HCT116 (cell line): ENCODE measurements around the gene PSMC6. TPM values are rescaled to one million over a fixed set of nuclear protein-coding genes. Genes with fewer than 3 reads are reported as not detected.
A peak's percentile ranks its signal among the peaks of the same experiment; 100 is the strongest.

Experiments used
- ATAC-seq: fragments of 200-7000 bp; cut with Tn5 transposase; 2 replicates; pipeline ENCODE4 v1.9.1; 2020; ENCODE audit warnings: mild to moderate bottlenecking, moderate library complexity
- BruUV-seq: library from RNA; stranded (reverse); fragments of 400-500 nt; replicated peaks from 2 replicates; lab custom pipeline; 2021; lab: Mats Ljungman, UMichigan
- CTCF ChIA-PET: fragments of 300-600 bp; sonication (Branson Sonifier 250); formaldehyde crosslinking; loops from one replicate; lab custom pipeline; 2021; ENCODE audit warnings: antibody characterized with exemption; lab: Charles Lee
- POLR2A ChIA-PET: fragments of 300-600, 350-600 bp; sonication (Branson Sonifier 250); formaldehyde crosslinking; loops from one replicate; lab custom pipeline; 2021; ENCODE audit warnings: antibody characterized with exemption; lab: Charles Lee
- RAD21 ChIA-PET, 2 experiments: fragments of 300-600 bp; sonication (Branson Sonifier 250); formaldehyde crosslinking; loops; one replicate each; lab custom pipeline; 2023; ENCODE audit warnings: low total read pairs in 2 of 2; ENCODE audit not compliant: uncharacterized antibody in 2 of 2, unreplicated experiment in 2 of 2, low non-redundant PET in 1 of 2; lab: Charles Lee
- DNase-seq: peaks from one replicate; pipeline ENCODE4 v3.0.0-alpha.2; 2010; ENCODE audit warnings: low read depth, low spot score
- H2AFZ ChIP-seq: fragments of 200-600 bp; shearing (Covaris generic), sonication (generic); 2 replicates; pipeline ENCODE4 v1.6.1; 2017; ENCODE audit warnings: low read depth, mixed run types, mixed read lengths, antibody characterized with exemption, low read length; ENCODE audit not compliant: poor library complexity, severe bottlenecking
- H3K27ac ChIP-seq: 2 replicates; pipeline ENCODE4 v1.5.1; 2012; ENCODE audit warnings: low read depth, low read length
- H3K27me3 ChIP-seq: fragments of 200-600 bp; sonication (generic); 2 replicates; pipeline ENCODE4 v1.6.1; 2016; ENCODE audit warnings: mixed run types, low read length, mixed read lengths; ENCODE audit not compliant: insufficient read depth
- H3K36me3 ChIP-seq, 2 experiments: fragments of 200-500 bp in 1 of 2; fragments of 200-600 bp in 1 of 2; sonication (Bioruptor generic) in 1 of 2; sonication (generic) in 1 of 2; 2 replicates each; pipeline versions ENCODE4 v1.5.1 to v1.6.1; 2014 to 2016; ENCODE audit warnings: low read length in 2 of 2, inconsistent platforms in 1 of 2, mixed read lengths in 1 of 2, mixed run types in 1 of 2; ENCODE audit not compliant: insufficient read depth in 2 of 2, control insufficient read depth in 1 of 2
- H3K4me1 ChIP-seq, 2 experiments: fragments of 200-600 bp in 1 of 2; sonication (generic) in 1 of 2; 2 replicates each; pipeline versions ENCODE4 v1.5.1 to v1.6.1; 2012 to 2017; ENCODE audit warnings: low read length in 2 of 2, inconsistent platforms in 1 of 2, mild to moderate bottlenecking in 1 of 2, mixed read lengths in 1 of 2, mixed run types in 1 of 2, moderate library complexity in 1 of 2; ENCODE audit not compliant: insufficient read depth in 2 of 2, control insufficient read depth in 1 of 2
- H3K4me2 ChIP-seq: fragments of 200-600 bp; sonication (generic); 2 replicates; pipeline ENCODE4 v1.6.1; 2017; ENCODE audit warnings: mixed run types, low read length, mixed read lengths
- H3K4me3 ChIP-seq, 2 experiments: fragments of 200-600 bp in 1 of 2; sonication (generic) in 1 of 2; replicated peaks in 1 of 2; 2 replicates each; pipeline ENCODE4 v1.5.1; 2011 to 2016; ENCODE audit warnings: low read length in 2 of 2, control low read depth in 1 of 2, low read depth in 1 of 2, mild to moderate bottlenecking in 1 of 2, mixed read lengths in 1 of 2, mixed run types in 1 of 2
- H3K79me2 ChIP-seq: fragments of 200-600 bp; sonication (generic); 2 replicates; pipeline ENCODE4 v1.6.1; 2017; ENCODE audit warnings: mild to moderate bottlenecking, mixed run types, low read length, moderate library complexity, mixed read lengths; ENCODE audit not compliant: insufficient read depth
- H3K9ac ChIP-seq: fragments of 200-600 bp; sonication (generic); 2 replicates; pipeline ENCODE4 v1.6.1; 2016; ENCODE audit warnings: low read length, mixed read lengths
- H3K9me2 ChIP-seq: fragments of 200-600 bp; sonication (generic), shearing (Covaris generic); 2 replicates; pipeline ENCODE4 v1.6.1; 2017; ENCODE audit warnings: mixed run types, mild to moderate bottlenecking, moderate library complexity; ENCODE audit not compliant: insufficient read depth
- H3K9me3 ChIP-seq, 2 experiments: fragments of 200-500 bp in 1 of 2; fragments of 200-600 bp in 1 of 2; sonication (Bioruptor generic) in 1 of 2; sonication (generic) in 1 of 2; 2 replicates each; pipeline ENCODE4 v1.6.1; 2014 to 2017; ENCODE audit warnings: low read length in 2 of 2, mixed read lengths in 2 of 2, inconsistent platforms in 1 of 2, low read depth in 1 of 2, mild to moderate bottlenecking in 1 of 2, mixed run types in 1 of 2, moderate library complexity in 1 of 2; ENCODE audit not compliant: control insufficient read depth in 1 of 2, insufficient read depth in 1 of 2
- H4K20me1 ChIP-seq: fragments of 200-600 bp; sonication (generic), shearing (Covaris generic); 2 replicates; pipeline ENCODE4 v1.6.1; 2017; ENCODE audit warnings: mixed run types, mild to moderate bottlenecking, moderate library complexity; ENCODE audit not compliant: insufficient read depth
- EGR1 ChIP-seq: IDR thresholded peaks from 2 replicates; pipeline ENCODE4 v1.6.1; 2012; ENCODE audit warnings: low read depth
- EZH2 ChIP-seq: fragments of 200-600 bp; sonication (generic); IDR thresholded peaks from 2 replicates; pipeline ENCODE4 v1.6.1; 2017; ENCODE audit warnings: antibody characterized with exemption, mixed run types
- EZH2phosphoT487 ChIP-seq: fragments of 200-600 bp; IDR thresholded peaks from 2 replicates; pipeline ENCODE4 v1.6.1; 2018; ENCODE audit warnings: antibody characterized with exemption, borderline replicate concordance
- FOSL1 ChIP-seq: IDR thresholded peaks from 2 replicates; pipeline ENCODE4 v1.6.1; 2012; ENCODE audit warnings: low read depth
- JUND ChIP-seq: IDR thresholded peaks from 2 replicates; pipeline ENCODE4 v1.6.1; 2012
- POLR2A ChIP-seq: IDR thresholded peaks from 2 replicates; pipeline ENCODE4 v1.7.0; 2011; ENCODE audit warnings: borderline replicate concordance; ENCODE audit not compliant: insufficient read depth, insufficient read length; ENCODE audit errors: extremely low read depth
- RAD21 ChIP-seq: IDR thresholded peaks from 2 replicates; pipeline ENCODE4 v1.6.1; 2012; ENCODE audit warnings: low read depth, mild to moderate bottlenecking
- SIN3A ChIP-seq: IDR thresholded peaks from 2 replicates; pipeline ENCODE4 v1.6.1; 2012; ENCODE audit warnings: low read depth
- TCF7L2 ChIP-seq: IDR thresholded peaks from 2 replicates; pipeline ENCODE4 v1.7.0; 2011; ENCODE audit warnings: borderline replicate concordance, inconsistent platforms; ENCODE audit not compliant: insufficient read depth, insufficient read length; ENCODE audit errors: extremely low read depth
- YY1 ChIP-seq: IDR thresholded peaks from 2 replicates; pipeline ENCODE4 v1.6.1; 2011; ENCODE audit warnings: low read length, low read depth, moderate library complexity, mild to moderate bottlenecking; ENCODE audit not compliant: insufficient replicate concordance; ENCODE audit errors: extremely low read depth
- intact Hi-C: fragments of 100-400 bp; cut with micrococcal nuclease; formaldehyde crosslinking; loops from 2 replicates; pipeline ENCODE4 v1.10.0; 2022
- total RNA-seq: library from RNA; stranded (reverse); gene quantifications from one replicate; pipeline ENCODE4 v1.2.1, GENCODE V29; 2021; ENCODE audit not compliant: unreplicated experiment
- TF ChIP-seq, protein P1 (sequence below), 3 experiments: fragments of 200-600 bp in 1 of 3; sonication (generic) in 1 of 3; IDR thresholded peaks in 2 of 3; conservative IDR thresholded peaks in 1 of 3; 2 replicates each; pipeline ENCODE4 v1.5.1; 2012 to 2017; ENCODE audit warnings: low read depth in 2 of 3, low read length in 2 of 3, antibody characterized with exemption in 1 of 3, borderline replicate concordance in 1 of 3, control low read depth in 1 of 3, mild to moderate bottlenecking in 1 of 3, mixed read lengths in 1 of 3, mixed run types in 1 of 3, moderate library complexity in 1 of 3; ENCODE audit not compliant: insufficient read depth in 1 of 3
- TF ChIP-seq, protein P2 (sequence below): IDR thresholded peaks from 2 replicates; pipeline ENCODE4 v1.6.1; 2011; ENCODE audit warnings: mild to moderate bottlenecking, low read length, moderate library complexity; ENCODE audit not compliant: insufficient replicate concordance; ENCODE audit errors: extremely low read depth

The PSMC6 gene
- total RNA-seq, 1 experiment from 2014 or later = 71.7 TPM

DNA sequence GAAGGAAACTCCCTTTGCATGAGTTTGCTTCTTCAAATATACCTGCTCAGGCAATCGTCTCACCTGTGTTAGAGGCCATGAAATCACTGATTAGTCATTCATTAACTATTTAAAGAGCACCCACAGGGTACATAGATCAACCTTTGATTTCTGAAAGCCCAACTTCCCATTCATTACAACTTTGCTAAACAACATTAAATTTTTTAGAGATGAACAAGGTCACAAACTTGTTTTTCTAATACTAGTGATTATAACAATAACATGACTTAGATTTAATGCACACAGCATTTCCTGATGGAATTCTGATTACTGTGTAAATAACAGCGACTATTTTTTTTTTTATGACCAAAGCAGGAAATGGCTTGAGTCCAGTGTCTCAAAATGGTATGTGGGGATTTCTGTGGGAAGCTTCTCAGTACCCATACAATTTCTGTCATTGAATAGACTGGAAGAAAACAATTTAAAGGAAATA lies 6.3 kb upstream of the PSMC6 start (continued):
- TF ChIP-seq, protein P1, sequence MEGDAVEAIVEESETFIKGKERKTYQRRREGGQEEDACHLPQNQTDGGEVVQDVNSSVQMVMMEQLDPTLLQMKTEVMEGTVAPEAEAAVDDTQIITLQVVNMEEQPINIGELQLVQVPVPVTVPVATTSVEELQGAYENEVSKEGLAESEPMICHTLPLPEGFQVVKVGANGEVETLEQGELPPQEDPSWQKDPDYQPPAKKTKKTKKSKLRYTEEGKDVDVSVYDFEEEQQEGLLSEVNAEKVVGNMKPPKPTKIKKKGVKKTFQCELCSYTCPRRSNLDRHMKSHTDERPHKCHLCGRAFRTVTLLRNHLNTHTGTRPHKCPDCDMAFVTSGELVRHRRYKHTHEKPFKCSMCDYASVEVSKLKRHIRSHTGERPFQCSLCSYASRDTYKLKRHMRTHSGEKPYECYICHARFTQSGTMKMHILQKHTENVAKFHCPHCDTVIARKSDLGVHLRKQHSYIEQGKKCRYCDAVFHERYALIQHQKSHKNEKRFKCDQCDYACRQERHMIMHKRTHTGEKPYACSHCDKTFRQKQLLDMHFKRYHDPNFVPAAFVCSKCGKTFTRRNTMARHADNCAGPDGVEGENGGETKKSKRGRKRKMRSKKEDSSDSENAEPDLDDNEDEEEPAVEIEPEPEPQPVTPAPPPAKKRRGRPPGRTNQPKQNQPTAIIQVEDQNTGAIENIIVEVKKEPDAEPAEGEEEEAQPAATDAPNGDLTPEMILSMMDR (IDR thresholded peaks at IDR 0.05 in 2 of 3, conservative IDR thresholded peaks at IDR 0.05 in 1 of 3; ENCODE audit: borderline replicate concordance in 1 of 3, insufficient read depth in 1 of 3, low read depth in 2 of 3, low read length in 2 of 3) = no peak
- TF ChIP-seq JUND = peak; percentile 82
- TF ChIP-seq EZH2phosphoT487 = no peak

DNA sequence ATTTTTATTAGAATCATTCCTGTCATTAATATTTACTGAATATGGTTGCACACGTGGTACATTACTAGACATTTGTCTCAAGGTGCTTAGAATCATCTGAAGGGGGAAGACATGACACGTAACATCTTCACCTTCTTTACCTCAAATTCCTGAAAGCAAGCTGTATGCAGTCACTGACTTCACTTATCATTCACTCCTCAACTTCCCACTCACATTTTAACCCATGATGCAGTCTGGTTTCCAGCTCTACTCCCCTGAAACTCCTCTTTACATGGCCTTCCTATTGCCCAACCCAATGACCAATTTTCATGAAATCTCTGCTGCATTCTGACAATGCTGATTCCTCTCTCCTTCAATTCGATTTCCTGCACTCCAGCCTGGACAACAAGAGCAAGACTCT lies 5.8 kb upstream of the PSMC6 start:
- TF ChIP-seq EGR1 (no peak), SIN3A (0 out of 2 replicates have a peak, but pooled peaks have one; percentile 4)
- TF ChIP-seq, all 23 proteins: peak for 1
- Histone ChIP-seq H3K9me3 (no peaks in the 10 kb centered on the region), H3K36me3 (no peaks in the 10 kb centered on the region), H2AFZ (peak overlapping the region; percentile 27), H3K9me2 (no peaks in the 10 kb centered on the region), H3K4me1 (peaks cover 19 to 37% of the 10 kb centered on the region in 2 experiments), H3K27me3 (no peaks in the 10 kb centered on the region), H3K4me2 (peak overlapping the region; percentile 53), H3K9ac (peak overlapping the region; percentile 8), H3K27ac (peak overlapping the region; percentile 44; the same call in 1 of the 2 replicates), H3K4me3 (no peak overlapping the region), H3K79me2 (no peaks in the 10 kb centered on the region), H4K20me1 (no peaks in the 10 kb centered on the region)
- intact Hi-C loops = loop anchor here (10.0 kb wide), 1 partner anchor 146 kb away; the partner anchor contains the start of genes GPR137C and TXNDC16
- DNase-seq (no peak), ATAC-seq (peak; percentile 16)
- RAD21 ChIA-PET = no interaction called here
- BruUV-seq = no TSS peak
- POLR2A ChIA-PET = no interaction called here
- CTCF ChIA-PET = no interaction called here

DNA sequence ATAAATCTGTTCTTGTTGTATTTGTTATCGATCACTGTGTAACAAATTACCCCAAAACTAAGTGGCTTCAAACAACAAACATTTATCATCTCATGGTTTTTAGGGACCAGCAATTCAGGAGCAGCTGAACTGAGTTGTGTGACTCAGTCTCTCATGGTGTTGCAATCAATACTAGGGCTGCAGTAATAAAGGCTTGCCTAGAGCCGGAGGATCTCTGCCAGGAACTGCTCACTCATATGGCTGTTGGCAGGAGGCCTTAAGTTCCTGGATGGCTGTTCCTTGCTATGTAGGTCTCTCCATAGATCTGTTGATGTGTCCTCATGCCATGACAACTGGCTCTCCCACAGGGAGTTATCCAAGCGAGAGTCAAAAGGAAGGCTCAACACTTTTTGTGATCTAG lies 3.8 kb upstream of the PSMC6 start:
- BruUV-seq = no TSS peak
- peak; percentile 67 for TF ChIP-seq JUND
- no peak for TF ChIP-seq TCF7L2
- TF ChIP-seq RAD21 = no peak
- no peak for TF ChIP-seq EZH2
- TF ChIP-seq, protein P2, sequence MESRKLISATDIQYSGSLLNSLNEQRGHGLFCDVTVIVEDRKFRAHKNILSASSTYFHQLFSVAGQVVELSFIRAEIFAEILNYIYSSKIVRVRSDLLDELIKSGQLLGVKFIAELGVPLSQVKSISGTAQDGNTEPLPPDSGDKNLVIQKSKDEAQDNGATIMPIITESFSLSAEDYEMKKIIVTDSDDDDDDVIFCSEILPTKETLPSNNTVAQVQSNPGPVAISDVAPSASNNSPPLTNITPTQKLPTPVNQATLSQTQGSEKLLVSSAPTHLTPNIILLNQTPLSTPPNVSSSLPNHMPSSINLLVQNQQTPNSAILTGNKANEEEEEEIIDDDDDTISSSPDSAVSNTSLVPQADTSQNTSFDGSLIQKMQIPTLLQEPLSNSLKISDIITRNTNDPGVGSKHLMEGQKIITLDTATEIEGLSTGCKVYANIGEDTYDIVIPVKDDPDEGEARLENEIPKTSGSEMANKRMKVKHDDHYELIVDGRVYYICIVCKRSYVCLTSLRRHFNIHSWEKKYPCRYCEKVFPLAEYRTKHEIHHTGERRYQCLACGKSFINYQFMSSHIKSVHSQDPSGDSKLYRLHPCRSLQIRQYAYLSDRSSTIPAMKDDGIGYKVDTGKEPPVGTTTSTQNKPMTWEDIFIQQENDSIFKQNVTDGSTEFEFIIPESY = no peak
- no peak for TF ChIP-seq YY1
- TF ChIP-seq FOSL1 = peak; percentile 55; the same call in 1 of the 2 replicates
- no peak for TF ChIP-seq POLR2A

More for the DNA sequence above, 3.8 kb upstream of the PSMC6 start:
- ChIA-PET CTCF (no interaction called here), POLR2A (no interaction called here), RAD21 (no interaction called here)
- no peak for DNase-seq
- H3K9me3 ChIP-seq = no peaks in the 10 kb centered on the region
- peak overlapping the region; percentile 68 for H2AFZ ChIP-seq
- H3K36me3 ChIP-seq = no peaks in the 10 kb centered on the region; a peak in 1 of 4 replicates
- H3K4me3 ChIP-seq = no peak overlapping the region
- H4K20me1 ChIP-seq = no peaks in the 10 kb centered on the region
- no peak overlapping the region for H3K9ac ChIP-seq
- intact Hi-C loops = loop anchor here (10.0 kb wide), 1 partner anchor 148 kb away; the partner anchor contains the start of genes GPR137C and TXNDC16
- H3K9me2 ChIP-seq = no peaks in the 10 kb centered on the region
- H3K4me1 ChIP-seq = peaks cover 23 to 42% of the 10 kb centered on the region in 2 experiments
- no peak for ATAC-seq
- H3K79me2 ChIP-seq = peaks cover 12% of the 10 kb centered on the region
- H3K4me2 ChIP-seq = peak overlapping the region; percentile 17
- no peaks in the 10 kb centered on the region for H3K27me3 ChIP-seq
- H3K27ac ChIP-seq = no peak overlapping the region
